Spleen (tissue), 11 donors: Measurements from ENCODE around the gene BMPR1A. TPM values are rescaled to one million over a fixed set of nuclear protein-coding genes. Genes with fewer than 3 reads are reported as not detected.

Source experiments
- DNase-seq: peaks from one replicate; pipeline ENCODE4 v3.0.0-alpha.2; 2020
- H3K27ac ChIP-seq, 8 donors: fragments of 200-600 bp; sonication (generic) in 7 of 8; 1 replicate in 4 of 8; 2 replicates in 4 of 8; pipeline versions ENCODE4 v1.5.0 to v1.8.0; 2016 to 2021; ENCODE audit warnings: inconsistent platforms in 4 of 8, mild to moderate bottlenecking in 4 of 8, moderate library complexity in 1 of 8
- H3K27me3 ChIP-seq, 7 donors: fragments of 200-600 bp; sonication (generic) in 6 of 7; replicated peaks in 1 of 7; 1 replicate in 4 of 7; 2 replicates in 3 of 7; pipeline versions ENCODE4 v1.5.0 to v1.8.0; 2016 to 2021; ENCODE audit warnings: inconsistent platforms in 3 of 7, mild to moderate bottlenecking in 1 of 7
- H3K36me3 ChIP-seq, 6 donors: fragments of 200-600 bp; sonication (generic) in 5 of 6; 1 replicate in 4 of 6; 2 replicates in 2 of 6; pipeline versions ENCODE4 v1.5.0 to v1.8.0; 2016 to 2021; ENCODE audit warnings: inconsistent platforms in 2 of 6
- H3K4me1 ChIP-seq, 6 donors: fragments of 200-600 bp; sonication (generic) in 5 of 6; 1 replicate in 3 of 6; 2 replicates in 3 of 6; pipeline versions ENCODE4 v1.5.0 to v1.8.0; 2016 to 2021; ENCODE audit warnings: inconsistent platforms in 3 of 6
- H3K4me3 ChIP-seq, 8 donors: fragments of 200-600 bp; sonication (generic) in 7 of 8; 1 replicate in 4 of 8; 2 replicates in 4 of 8; pipeline versions ENCODE4 v1.5.0 to v1.8.0; 2016 to 2021; ENCODE audit warnings: inconsistent platforms in 4 of 8, mild to moderate bottlenecking in 4 of 8, moderate library complexity in 2 of 8
- H3K9me3 ChIP-seq, 8 donors: fragments of 200-600 bp; sonication (generic) in 7 of 8; 1 replicate in 4 of 8; 2 replicates in 4 of 8; pipeline versions ENCODE4 v1.5.0 to v1.8.0; 2016 to 2021; ENCODE audit warnings: inconsistent platforms in 4 of 8
- POLR2A ChIP-seq, 3 donors: fragments of 450-650 bp; IDR thresholded peaks; one replicate each; pipeline ENCODE4 v1.5.1; 2017; ENCODE audit warnings: antibody characterized with exemption in 3 of 3, mild to moderate bottlenecking in 1 of 3
- POLR2AphosphoS5 ChIP-seq, 3 donors: sonication (generic); formaldehyde crosslinking; IDR thresholded peaks; one replicate each; pipeline ENCODE4 v1.5.1; 2017; ENCODE audit warnings: antibody characterized with exemption in 3 of 3
- WGBS, 5 donors: extraction: QIAGEN DNeasy Blood & Tissue Kit in 3 of 5; methylation state at CpG; one replicate each; pipeline versions ENCODE4 v1.1.5 to v1.1.7; 2013 to 2018; 5-methylcytosine and 5-hydroxymethylcytosine counted together
- intact Hi-C: fragments of 100-400 bp; cut with DNase I; formaldehyde crosslinking; loops from one replicate; pipeline ENCODE4 v1.15.0; 2023; ENCODE audit warnings: low total_unique reads
- polyA plus RNA-seq, 3 donors: library from polyadenylated mRNA; stranded (reverse); fragments of 200-250 nt; gene quantifications; one replicate each; pipeline ENCODE4 v1.2.1, GENCODE V29; 2013
- total RNA-seq, 7 donors: library from RNA; depleted of rRNA in 3 of 7; stranded (reverse); fragments of >200 nt in 3 of 7; fragmentation: NEBNext Ultra II Directional in 4 of 7; extraction: Animal tissue kit (Norgen Biotek cat#: 25700) in 4 of 7; gene quantifications; one replicate each; pipeline versions ENCODE4 v1.1.0 to v1.2.1, GENCODE V29; 2016 to 2021
- TF ChIP-seq, protein P1 (sequence below), 11 experiments: fragments of 200-600 bp in 7 of 11; fragments of 450-650 bp in 4 of 11; sonication (generic) in 4 of 11; IDR thresholded peaks in 8 of 11; conservative IDR thresholded peaks in 3 of 11; 1 replicate in 7 of 11; 2 replicates in 4 of 11; pipeline versions ENCODE4 v1.4.0 to v1.8.0; 2016 to 2021; ENCODE audit warnings: antibody characterized with exemption in 11 of 11, inconsistent platforms in 4 of 11, mild to moderate bottlenecking in 1 of 11
- donor health status: healthy with polysubstance abuse.
- donor health status: DM: no; HTN: no; CAD: no; lungs with moderate emphysema.
- donor health status: DM: no; HTN: no; CAD: no.
- donor health status: Bipolar disorder and iron deficiency.
- donor health status: healthy.
- donor health status: DM: no; HTN: no; CAD: no.
- donor health status: DM: yes; HTN: yes; CAD: no.

Gene BMPR1A
- total and polyA plus RNA-seq, 10 donors, result 1.3 to 17.9 (median 10.2) TPM

GRCh38 chr10:86804805-86805204 is 48.4 kb downstream of the BMPR1A start:
- intact Hi-C loops, result no loop called here
- Histone ChIP-seq H3K4me1 (no peaks in the 10 kb centered on the region), H3K27ac (no peak overlapping the region), H3K27me3 (no peaks in the 10 kb centered on the region), H3K4me3 (no peak overlapping the region), H3K36me3 (no peaks in the 10 kb centered on the region), H3K9me3 (no peaks in the 10 kb centered on the region)
- TF ChIP-seq, protein P1, sequence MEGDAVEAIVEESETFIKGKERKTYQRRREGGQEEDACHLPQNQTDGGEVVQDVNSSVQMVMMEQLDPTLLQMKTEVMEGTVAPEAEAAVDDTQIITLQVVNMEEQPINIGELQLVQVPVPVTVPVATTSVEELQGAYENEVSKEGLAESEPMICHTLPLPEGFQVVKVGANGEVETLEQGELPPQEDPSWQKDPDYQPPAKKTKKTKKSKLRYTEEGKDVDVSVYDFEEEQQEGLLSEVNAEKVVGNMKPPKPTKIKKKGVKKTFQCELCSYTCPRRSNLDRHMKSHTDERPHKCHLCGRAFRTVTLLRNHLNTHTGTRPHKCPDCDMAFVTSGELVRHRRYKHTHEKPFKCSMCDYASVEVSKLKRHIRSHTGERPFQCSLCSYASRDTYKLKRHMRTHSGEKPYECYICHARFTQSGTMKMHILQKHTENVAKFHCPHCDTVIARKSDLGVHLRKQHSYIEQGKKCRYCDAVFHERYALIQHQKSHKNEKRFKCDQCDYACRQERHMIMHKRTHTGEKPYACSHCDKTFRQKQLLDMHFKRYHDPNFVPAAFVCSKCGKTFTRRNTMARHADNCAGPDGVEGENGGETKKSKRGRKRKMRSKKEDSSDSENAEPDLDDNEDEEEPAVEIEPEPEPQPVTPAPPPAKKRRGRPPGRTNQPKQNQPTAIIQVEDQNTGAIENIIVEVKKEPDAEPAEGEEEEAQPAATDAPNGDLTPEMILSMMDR (IDR thresholded peaks at IDR 0.05 in 8 of 11, conservative IDR thresholded peaks at IDR 0.05 in 3 of 11), result no peak
- TF ChIP-seq POLR2AphosphoS5 (IDR thresholded peaks at IDR 0.05) (no peak), POLR2A (IDR thresholded peaks at IDR 0.05) (no peak)
- WGBS, 5 donors, result 92 to 100% (median 95%) methylated on average over 3 of the region's 3 CpGs
- no peak for DNase-seq

- Histone ChIP-seq H3K4me1 (no peaks in the 10 kb centered on the region), H3K4me3 (no peak overlapping the region), H3K9me3 (no peaks in the 10 kb centered on the region), H3K36me3 (no peaks in the 10 kb centered on the region), H3K27me3 (no peaks in the 10 kb centered on the region), H3K27ac (no peak overlapping the region)
- intact Hi-C loops, result no loop called here
- no peak for DNase-seq
- TF ChIP-seq POLR2AphosphoS5 (IDR thresholded peaks at IDR 0.05) (no peak), POLR2A (IDR thresholded peaks at IDR 0.05) (no peak)
- TF ChIP-seq, protein P1 (IDR thresholded peaks at IDR 0.05 in 8 of 11, conservative IDR thresholded peaks at IDR 0.05 in 3 of 11), result no peak
- WGBS, 5 donors, result 68 to 84% (median 82%) methylated on average over 4 of the region's 4 CpGs
Observed at GRCh38 chr10:86813101-86813500, 56.7 kb downstream of the BMPR1A start.

GRCh38 chr10:86813982-86814381 is 57.6 kb downstream of the BMPR1A start:
- Histone ChIP-seq H3K27ac (no peak overlapping the region), H3K4me3 (no peak overlapping the region), H3K9me3 (no peaks in the 10 kb centered on the region), H3K4me1 (no peaks in the 10 kb centered on the region), H3K36me3 (no peaks in the 10 kb centered on the region), H3K27me3 (no peaks in the 10 kb centered on the region)
- TF ChIP-seq POLR2AphosphoS5 (IDR thresholded peaks at IDR 0.05), result no peak
- TF ChIP-seq, protein P1 (IDR thresholded peaks at IDR 0.05 in 8 of 11, conservative IDR thresholded peaks at IDR 0.05 in 3 of 11), result no peak
- TF ChIP-seq POLR2A (IDR thresholded peaks at IDR 0.05), result no peak
- WGBS, 5 donors, result 89 to 100% (median 93%) methylated on average over 1 of the region's 1 CpG
- intact Hi-C loops, result no loop called here
- no peak for DNase-seq

GRCh38 chr10:86815035-86815617 is 58.7 kb downstream of the BMPR1A start:
- intact Hi-C loops, result no loop called here
- H3K4me1 ChIP-seq, result no peaks in the 10 kb centered on the region
- H3K27ac ChIP-seq, result no peak overlapping the region
- no peaks in the 10 kb centered on the region for H3K9me3 ChIP-seq
- no peak for DNase-seq
- no peaks in the 10 kb centered on the region for H3K36me3 ChIP-seq
- TF ChIP-seq POLR2AphosphoS5 (IDR thresholded peaks at IDR 0.05) (no peak), POLR2A (IDR thresholded peaks at IDR 0.05) (no peak)
- TF ChIP-seq, protein P1 (IDR thresholded peaks at IDR 0.05 in 8 of 11, conservative IDR thresholded peaks at IDR 0.05 in 3 of 11), result no peak
- H3K27me3 ChIP-seq, result no peaks in the 10 kb centered on the region
- no peak overlapping the region for H3K4me3 ChIP-seq
- 81 to 90% (median 83%) methylated on average over 4 of the region's 4 CpGs for WGBS, 5 donors
